Astrocyte (in vitro differentiated cells and primary cell): ENCODE data around the gene KANSL1L. TPM values are rescaled to one million over a fixed set of nuclear protein-coding genes. Genes with fewer than 3 reads are reported as not detected.

Source experiments
- DNase-seq: peaks from one replicate; pipeline ENCODE4 v3.0.0-alpha.2; 2010; ENCODE audit warnings: low read depth
- FAIRE-seq: peaks from 2 replicates; lab custom pipeline; 2011; peaks lifted over from hg19 to GRCh38; lab: Jason Lieb, UNC
- H2AFZ ChIP-seq: 2 replicates; pipeline ENCODE4 v1.6.0; 2012; ENCODE audit warnings: low read depth, low read length, inconsistent platforms
- H3K27ac ChIP-seq: 2 replicates; pipeline ENCODE4 v1.5.1; 2011; ENCODE audit warnings: low read depth, low read length, inconsistent platforms
- H3K27me3 ChIP-seq: 2 replicates; pipeline ENCODE4 v1.6.0; 2011; ENCODE audit warnings: low read length, inconsistent platforms; ENCODE audit not compliant: insufficient read depth
- H3K36me3 ChIP-seq: 2 replicates; pipeline ENCODE4 v1.5.1; 2011; ENCODE audit warnings: low read length, inconsistent platforms; ENCODE audit not compliant: insufficient read depth
- H3K4me1 ChIP-seq: 2 replicates; pipeline ENCODE4 v1.5.1; 2011; ENCODE audit warnings: low read length, inconsistent platforms; ENCODE audit not compliant: insufficient read depth
- H3K4me2 ChIP-seq: 2 replicates; pipeline ENCODE4 v1.6.0; 2012; ENCODE audit warnings: low read length, inconsistent platforms
- H3K4me3 ChIP-seq: 2 replicates; pipeline ENCODE4 v1.5.1; 2011; ENCODE audit warnings: low read depth, mild to moderate bottlenecking, low read length, inconsistent platforms; ENCODE audit not compliant: insufficient read depth
- H3K79me2 ChIP-seq: 2 replicates; pipeline ENCODE4 v1.6.0; 2012; ENCODE audit warnings: mild to moderate bottlenecking, low read length, inconsistent platforms; ENCODE audit not compliant: insufficient read depth
- H3K9ac ChIP-seq: 2 replicates; pipeline ENCODE4 v1.6.0; 2012; ENCODE audit warnings: mild to moderate bottlenecking, low read length, inconsistent platforms
- H3K9me3 ChIP-seq: 2 replicates; pipeline ENCODE4 v1.5.1; 2012; ENCODE audit warnings: low read depth, mild to moderate bottlenecking, low read length, inconsistent platforms; ENCODE audit not compliant: insufficient read depth
- H4K20me1 ChIP-seq: 2 replicates; pipeline ENCODE4 v1.6.0; 2012; ENCODE audit warnings: low read length, inconsistent platforms; ENCODE audit not compliant: insufficient read depth
- H3K27ac Mint-ChIP-seq: one replicate; pipeline ENCODE4 v1.8.0; 2021; ENCODE audit warnings: mild to moderate bottlenecking, mixed read lengths; ENCODE audit not compliant: unreplicated experiment
- H3K27me3 Mint-ChIP-seq: one replicate; pipeline ENCODE4 v1.8.0; 2021; ENCODE audit warnings: low read depth, mixed read lengths; ENCODE audit not compliant: unreplicated experiment
- H3K36me3 Mint-ChIP-seq: one replicate; pipeline ENCODE4 v1.8.0; 2021; ENCODE audit warnings: low read depth, mixed read lengths; ENCODE audit not compliant: unreplicated experiment
- H3K4me1 Mint-ChIP-seq: one replicate; pipeline ENCODE4 v1.8.0; 2021; ENCODE audit warnings: low read depth, mixed read lengths; ENCODE audit not compliant: unreplicated experiment
- H3K4me3 Mint-ChIP-seq: one replicate; pipeline ENCODE4 v1.8.0; 2021; ENCODE audit warnings: mild to moderate bottlenecking, moderate library complexity, mixed read lengths; ENCODE audit not compliant: unreplicated experiment
- H3K9me3 Mint-ChIP-seq: one replicate; pipeline ENCODE4 v1.8.0; 2021; ENCODE audit warnings: mild to moderate bottlenecking, mixed read lengths; ENCODE audit not compliant: unreplicated experiment
- EZH2 ChIP-seq: IDR thresholded peaks from 2 replicates; pipeline ENCODE4 v1.6.1; 2012; ENCODE audit warnings: mild to moderate bottlenecking, low read length, inconsistent platforms; ENCODE audit not compliant: insufficient read depth
- total RNA-seq: library from RNA; stranded (reverse); gene quantifications from 2 replicates; pipeline ENCODE4 v1.2.1, GENCODE V29; 2021
- TF ChIP-seq, protein P1 (sequence below): IDR thresholded peaks from 2 replicates; pipeline ENCODE4 v1.5.1; 2011; ENCODE audit warnings: low read depth, mild to moderate bottlenecking, inconsistent platforms, low read length, moderate library complexity; ENCODE audit not compliant: insufficient read depth

Gene KANSL1L
- total RNA-seq, 1 donor from 2014 or later = 7.5 TPM

DNA sequence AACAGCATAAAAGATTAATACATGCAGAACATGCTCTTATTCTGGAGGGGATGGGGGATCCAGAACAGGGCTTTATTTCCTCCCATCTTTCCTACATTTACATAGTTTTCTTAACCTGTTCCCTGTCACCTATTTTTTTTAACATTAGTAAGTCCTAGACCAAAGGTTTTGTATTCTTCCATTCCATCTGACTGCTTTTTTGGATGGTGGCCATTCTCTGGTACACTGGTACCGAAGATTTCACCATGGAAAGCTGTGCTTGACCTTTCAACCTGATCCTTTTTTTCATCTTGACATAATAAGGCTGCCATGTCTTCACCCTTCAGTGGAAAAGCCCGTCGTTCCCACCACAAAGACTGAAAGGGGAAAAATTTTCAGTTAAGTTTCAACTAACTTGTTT lies 148.4 kb downstream of the KANSL1L start:
- no peak for FAIRE-seq
- H3K27me3 Mint-ChIP-seq = no peaks in the 10 kb centered on the region
- TF ChIP-seq EZH2 = no peak
- TF ChIP-seq, protein P1, sequence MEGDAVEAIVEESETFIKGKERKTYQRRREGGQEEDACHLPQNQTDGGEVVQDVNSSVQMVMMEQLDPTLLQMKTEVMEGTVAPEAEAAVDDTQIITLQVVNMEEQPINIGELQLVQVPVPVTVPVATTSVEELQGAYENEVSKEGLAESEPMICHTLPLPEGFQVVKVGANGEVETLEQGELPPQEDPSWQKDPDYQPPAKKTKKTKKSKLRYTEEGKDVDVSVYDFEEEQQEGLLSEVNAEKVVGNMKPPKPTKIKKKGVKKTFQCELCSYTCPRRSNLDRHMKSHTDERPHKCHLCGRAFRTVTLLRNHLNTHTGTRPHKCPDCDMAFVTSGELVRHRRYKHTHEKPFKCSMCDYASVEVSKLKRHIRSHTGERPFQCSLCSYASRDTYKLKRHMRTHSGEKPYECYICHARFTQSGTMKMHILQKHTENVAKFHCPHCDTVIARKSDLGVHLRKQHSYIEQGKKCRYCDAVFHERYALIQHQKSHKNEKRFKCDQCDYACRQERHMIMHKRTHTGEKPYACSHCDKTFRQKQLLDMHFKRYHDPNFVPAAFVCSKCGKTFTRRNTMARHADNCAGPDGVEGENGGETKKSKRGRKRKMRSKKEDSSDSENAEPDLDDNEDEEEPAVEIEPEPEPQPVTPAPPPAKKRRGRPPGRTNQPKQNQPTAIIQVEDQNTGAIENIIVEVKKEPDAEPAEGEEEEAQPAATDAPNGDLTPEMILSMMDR = no peak
- Histone ChIP-seq H3K4me2 (no peak overlapping the region), H3K27me3 (no peaks in the 10 kb centered on the region), H3K79me2 (no peaks in the 10 kb centered on the region), H3K9ac (no peak overlapping the region), H2AFZ (no peak overlapping the region), H3K27ac (no peak overlapping the region), H3K36me3 (peaks cover 45% of the 10 kb centered on the region), H3K4me3 (no peak overlapping the region), H4K20me1 (no peaks in the 10 kb centered on the region), H3K9me3 (no peaks in the 10 kb centered on the region), H3K4me1 (no peaks in the 10 kb centered on the region)
- H3K36me3 Mint-ChIP-seq = peaks cover 5% of the 10 kb centered on the region
- H3K27ac Mint-ChIP-seq = no peak overlapping the region
- H3K4me3 Mint-ChIP-seq = no peak overlapping the region
- no peaks in the 10 kb centered on the region for H3K9me3 Mint-ChIP-seq
- no peaks in the 10 kb centered on the region for H3K4me1 Mint-ChIP-seq
- no peak for DNase-seq

DNA sequence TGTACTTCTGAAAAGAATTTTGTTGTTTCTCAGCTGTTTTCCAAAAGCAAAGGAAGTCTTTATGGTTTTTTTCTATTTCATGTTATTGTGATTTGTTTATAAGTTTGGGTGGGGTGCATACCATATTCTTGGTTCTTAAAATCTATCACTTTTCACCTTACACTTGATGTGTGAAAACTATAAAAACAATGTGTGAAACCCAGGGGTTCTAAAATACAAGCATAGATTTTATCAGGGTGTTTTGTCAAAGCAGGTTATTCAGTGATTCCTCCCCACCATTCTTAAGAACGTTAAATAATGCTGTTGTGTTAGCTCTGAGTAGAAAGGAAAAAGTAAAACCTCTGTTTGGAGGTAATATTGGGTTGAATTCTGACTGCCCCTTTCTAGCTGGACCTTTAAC lies 151.1 kb downstream of the KANSL1L start:
- no peak overlapping the region for H2AFZ ChIP-seq
- no peak overlapping the region for H3K4me2 ChIP-seq
- H3K27ac ChIP-seq = no peak overlapping the region
- no peak overlapping the region for H3K27ac Mint-ChIP-seq
- H3K4me3 ChIP-seq = no peak overlapping the region
- no peaks in the 10 kb centered on the region for H3K9me3 ChIP-seq
- H3K27me3 Mint-ChIP-seq = no peaks in the 10 kb centered on the region
- H3K4me1 Mint-ChIP-seq = no peaks in the 10 kb centered on the region
- H3K4me1 ChIP-seq = no peaks in the 10 kb centered on the region
- H3K27me3 ChIP-seq = no peaks in the 10 kb centered on the region
- peaks cover 12% of the 10 kb centered on the region for H4K20me1 ChIP-seq
- FAIRE-seq = no peak
- peaks cover 5% of the 10 kb centered on the region for H3K36me3 Mint-ChIP-seq
- peaks cover 12% of the 10 kb centered on the region for H3K79me2 ChIP-seq
- H3K9me3 Mint-ChIP-seq = no peaks in the 10 kb centered on the region
- H3K36me3 ChIP-seq = peaks cover 56% of the 10 kb centered on the region
- no peak overlapping the region for H3K4me3 Mint-ChIP-seq
- DNase-seq = no peak
- no peak for TF ChIP-seq EZH2
- TF ChIP-seq, protein P1 = no peak
- no peak overlapping the region for H3K9ac ChIP-seq

DNA sequence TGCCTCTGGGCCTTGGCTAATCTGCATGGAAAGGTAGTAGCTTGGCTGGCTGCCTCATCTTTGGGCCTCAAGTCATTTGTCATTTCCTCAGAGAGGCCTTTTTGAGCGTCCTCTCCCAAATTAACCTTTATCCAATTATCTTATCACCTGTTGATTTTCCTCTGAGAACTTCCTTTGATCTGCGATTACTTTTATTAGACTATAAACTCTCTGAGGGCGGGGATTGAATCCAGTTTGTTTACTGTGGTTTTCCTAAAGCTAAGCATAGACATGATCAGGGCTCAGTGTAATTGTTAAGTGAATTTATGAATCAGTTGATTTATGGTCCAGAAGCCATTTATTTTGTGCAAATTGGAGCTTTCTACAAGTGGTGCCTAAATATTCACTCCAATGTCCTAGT lies 161.3 kb downstream of the KANSL1L start:
- Histone ChIP-seq H3K9me3 (no peaks in the 10 kb centered on the region), H3K79me2 (peaks cover 98% of the 10 kb centered on the region), H3K4me3 (no peak overlapping the region), H2AFZ (no peak overlapping the region), H3K9ac (no peak overlapping the region), H3K27me3 (no peaks in the 10 kb centered on the region), H4K20me1 (peaks cover 74% of the 10 kb centered on the region), H3K4me2 (no peak overlapping the region), H3K27ac (no peak overlapping the region), H3K4me1 (no peaks in the 10 kb centered on the region), H3K36me3 (peaks cover 31% of the 10 kb centered on the region)
- no peak overlapping the region for H3K4me3 Mint-ChIP-seq
- peaks cover 21% of the 10 kb centered on the region for H3K4me1 Mint-ChIP-seq
- FAIRE-seq (no peak), DNase-seq (no peak)
- no peak overlapping the region for H3K27ac Mint-ChIP-seq
- H3K36me3 Mint-ChIP-seq = peaks cover 7% of the 10 kb centered on the region
- H3K27me3 Mint-ChIP-seq = no peaks in the 10 kb centered on the region
- TF ChIP-seq, protein P1 = no peak
- TF ChIP-seq EZH2 = no peak
- H3K9me3 Mint-ChIP-seq = no peaks in the 10 kb centered on the region
